Stimulated activated CD4-positive, alpha-beta T cell treated with anti-CD3 and anti-CD28 coated beads, Interleukin-4, amount 100 ng/mL, for 4 hours (primary cell): Measurements from ENCODE around the gene ANKRD29.

Source experiments
- DNase-seq, 2 experiments: peaks; one replicate each; pipeline ENCODE4 v3.0.0-alpha.2; 2020

ANKRD29 gene

DNA sequence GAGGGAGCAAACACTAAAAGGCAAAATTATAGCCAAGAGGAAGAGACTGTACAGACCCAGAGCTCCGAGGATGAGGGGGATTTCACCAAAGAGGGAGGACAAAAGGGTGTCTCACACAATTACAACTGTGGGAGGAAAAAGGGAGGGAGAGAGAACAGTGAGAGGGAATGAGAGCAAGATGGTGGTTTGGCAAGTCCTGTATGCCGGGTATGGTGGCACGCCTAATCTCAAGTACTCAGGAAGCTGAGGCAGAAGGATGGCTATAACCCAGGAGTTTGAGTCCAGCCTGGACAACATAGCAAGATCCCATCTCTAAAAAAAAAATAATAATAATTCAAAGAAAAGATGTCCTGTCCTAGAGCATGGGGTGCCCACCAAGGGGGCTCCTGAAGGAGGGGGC, 110.7 kb downstream of the ANKRD29 start:
- DNase-seq, result no peak

DNA sequence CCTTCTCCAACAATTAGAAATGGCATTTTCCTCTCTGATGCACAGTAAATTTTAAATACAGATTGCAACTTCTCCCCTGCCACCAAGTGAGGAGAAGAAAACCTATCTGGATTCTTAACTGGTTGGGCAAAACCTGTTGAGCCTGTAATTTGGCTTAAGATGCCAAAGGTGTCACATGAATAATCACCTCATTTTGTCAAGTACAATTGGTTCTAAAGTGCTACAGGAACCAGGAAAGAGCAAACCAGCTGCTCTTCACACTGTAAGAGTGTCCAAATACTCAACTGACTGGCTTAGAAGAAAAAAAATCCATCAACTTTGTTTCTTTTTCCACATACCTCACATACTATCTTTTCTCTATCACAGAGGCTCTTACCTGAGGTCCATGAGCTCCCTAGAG, 111.8 kb downstream of the ANKRD29 start:
- DNase-seq, result no peak
